ENCODE results near the gene LY9.

LY9 gene

DNA sequence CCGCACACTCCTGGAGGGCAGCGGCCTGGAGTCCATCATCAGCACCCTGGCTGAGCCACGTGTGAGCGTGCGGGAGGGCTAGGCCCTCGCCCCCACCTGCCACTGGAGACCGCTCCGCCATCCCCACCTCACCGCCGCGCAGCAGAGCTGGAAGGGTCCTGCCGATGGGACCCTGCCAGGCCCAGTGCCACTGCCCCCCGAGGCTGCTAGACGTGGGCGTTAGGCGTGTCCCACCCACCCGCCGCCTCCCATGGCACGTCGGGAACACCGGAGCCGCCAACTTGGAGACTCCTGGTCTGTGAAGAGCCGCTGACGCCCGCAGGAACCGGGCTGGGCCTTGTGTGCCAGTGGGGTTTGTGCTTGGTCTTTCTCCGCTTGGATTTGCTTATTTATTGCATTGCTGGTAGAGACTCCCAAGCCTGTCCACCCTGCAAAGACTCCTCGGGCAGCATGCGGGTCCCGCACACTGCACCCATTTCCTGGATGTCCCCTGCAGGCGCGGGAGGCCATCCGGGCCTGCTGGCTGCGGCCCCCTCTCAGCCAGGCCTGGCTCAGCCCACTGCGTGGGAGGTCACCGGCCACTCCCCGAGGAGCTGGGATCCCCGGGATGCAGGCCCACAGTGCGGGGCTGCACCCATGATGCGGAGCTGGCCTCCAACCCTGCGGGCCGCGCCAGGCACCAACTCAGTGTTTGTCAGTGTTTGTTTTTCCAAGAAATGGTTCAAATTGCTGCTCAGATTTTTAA lies 6.0 kb downstream of the LY9 start:
- no peak for DNase-seq

DNA sequence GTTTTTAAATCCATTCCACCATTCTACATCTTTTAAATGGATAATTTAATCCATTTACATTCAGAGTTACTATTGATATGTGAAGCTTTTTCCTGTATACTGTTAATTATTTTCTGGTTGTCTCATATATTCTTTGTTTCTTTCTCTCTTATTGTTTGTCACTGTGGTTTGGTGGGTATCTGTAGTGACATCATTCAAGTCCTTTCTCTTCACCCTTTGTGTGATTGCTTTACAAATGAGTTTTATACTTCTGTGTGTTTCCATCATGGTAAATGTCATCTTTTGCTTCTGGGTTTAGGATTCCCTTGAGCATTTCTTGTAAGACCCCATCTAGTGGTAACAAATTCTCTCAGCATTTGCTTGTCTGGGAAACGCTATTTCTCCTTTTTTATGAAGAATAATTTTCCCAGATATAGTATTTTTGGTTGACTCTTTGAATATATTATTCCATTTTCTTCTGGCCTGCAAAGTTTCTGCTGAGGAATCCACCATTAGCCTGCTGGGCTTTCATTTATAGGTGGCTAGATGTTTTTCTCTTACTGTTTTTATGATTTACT lies 10.2 kb downstream of the LY9 start:
- no peak for DNase-seq

DNA sequence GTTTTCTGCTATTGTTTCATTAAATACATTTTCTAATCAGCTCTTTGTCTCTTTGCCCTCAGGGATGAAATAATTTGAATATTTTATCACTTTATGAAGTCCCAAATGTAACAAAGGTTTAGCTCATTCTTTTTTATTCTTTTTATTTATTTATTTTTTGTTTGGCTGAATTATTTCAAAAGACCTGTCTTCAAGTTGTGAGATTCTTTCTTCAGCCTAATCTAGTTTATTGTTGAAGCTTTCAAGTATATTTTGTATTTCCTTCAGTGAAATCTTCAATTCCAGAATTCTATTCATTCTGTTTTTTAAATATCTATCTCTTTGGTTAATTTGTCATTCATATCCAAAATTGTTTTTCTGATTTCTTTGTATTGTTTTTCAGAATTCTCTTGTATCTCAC lies 10.8 kb downstream of the LY9 start:
- DNase-seq: no peak

DNA sequence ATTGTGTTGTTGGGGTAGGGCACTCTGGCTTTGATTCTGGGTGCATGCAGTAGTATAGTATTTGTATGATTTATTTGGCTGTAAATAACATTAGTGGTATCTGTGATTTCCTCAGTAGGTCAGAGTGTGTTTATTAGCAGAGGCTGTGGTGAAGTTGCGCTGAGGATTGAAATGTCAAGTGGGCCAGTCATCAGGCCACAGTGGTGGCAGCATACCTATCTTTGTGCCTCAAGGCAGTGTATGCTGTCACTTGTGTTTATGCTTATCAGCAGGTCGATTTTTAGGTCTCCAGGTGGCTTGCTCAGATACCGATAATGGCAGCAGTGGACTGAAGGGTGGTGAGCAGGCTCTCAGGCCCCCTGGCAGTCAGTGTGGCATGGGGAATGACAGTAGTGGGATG lies 11.3 kb downstream of the LY9 start:
- DNase-seq: no peak

DNA sequence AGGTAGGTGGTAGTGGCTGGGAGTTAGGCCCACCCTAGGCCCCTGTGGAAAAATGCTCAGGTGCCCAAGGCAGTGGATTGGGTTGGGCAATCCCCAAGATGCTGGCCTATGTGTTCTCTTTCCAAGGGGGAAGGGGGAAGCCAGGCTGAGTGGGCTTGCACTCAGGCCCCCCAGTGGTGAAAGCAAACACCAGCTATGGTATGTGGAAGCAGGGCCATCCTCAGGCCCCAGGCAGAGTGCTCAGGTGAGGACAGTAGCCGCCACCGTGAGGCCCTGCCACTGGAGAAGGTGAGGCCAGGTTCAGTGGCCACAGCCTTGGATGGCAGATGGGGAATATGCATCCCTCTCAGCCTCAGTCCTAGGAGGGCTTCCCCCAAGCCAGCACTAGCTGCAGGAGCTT lies 11.8 kb downstream of the LY9 start:
- no peak for DNase-seq

DNA sequence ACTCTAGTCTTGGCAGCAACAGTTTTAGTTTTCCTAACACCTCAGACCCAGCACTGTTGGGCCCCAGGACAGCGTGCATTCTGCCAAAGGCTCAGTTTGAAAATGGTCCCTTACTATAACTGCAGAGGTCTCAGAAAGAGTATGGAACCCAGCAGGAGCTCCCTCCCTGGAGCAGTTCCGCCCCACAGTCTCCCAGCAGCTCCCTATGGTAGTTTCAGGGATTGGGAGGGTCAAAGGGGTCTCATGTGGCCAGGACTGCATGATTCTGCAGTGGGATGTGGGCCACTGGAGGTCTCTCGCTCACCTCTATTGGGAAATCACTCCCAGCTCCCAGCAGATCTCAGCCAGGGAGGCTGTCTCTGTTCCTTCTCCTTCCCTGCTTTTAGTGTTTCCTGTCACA lies 12.3 kb downstream of the LY9 start:
- no peak for DNase-seq

DNA sequence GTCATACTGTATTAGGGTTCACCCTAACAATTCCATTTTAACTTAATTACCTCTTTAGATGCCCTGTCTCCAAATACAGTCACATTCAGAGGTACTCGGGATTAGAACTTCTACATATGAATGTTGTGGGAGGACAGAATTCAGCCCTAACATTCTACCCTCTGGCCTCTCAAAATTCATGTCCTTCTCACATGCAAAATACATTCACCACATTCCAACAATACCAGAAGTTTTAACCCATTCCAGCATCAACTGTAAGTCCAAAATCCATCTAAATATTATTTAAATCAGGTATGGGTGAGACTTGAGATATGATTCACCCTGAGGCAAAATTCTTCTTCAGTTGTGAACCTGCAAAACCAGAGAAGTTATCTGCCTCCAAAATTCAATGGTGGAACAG lies 14.5 kb downstream of the LY9 start:
- DNase-seq: no peak

DNA sequence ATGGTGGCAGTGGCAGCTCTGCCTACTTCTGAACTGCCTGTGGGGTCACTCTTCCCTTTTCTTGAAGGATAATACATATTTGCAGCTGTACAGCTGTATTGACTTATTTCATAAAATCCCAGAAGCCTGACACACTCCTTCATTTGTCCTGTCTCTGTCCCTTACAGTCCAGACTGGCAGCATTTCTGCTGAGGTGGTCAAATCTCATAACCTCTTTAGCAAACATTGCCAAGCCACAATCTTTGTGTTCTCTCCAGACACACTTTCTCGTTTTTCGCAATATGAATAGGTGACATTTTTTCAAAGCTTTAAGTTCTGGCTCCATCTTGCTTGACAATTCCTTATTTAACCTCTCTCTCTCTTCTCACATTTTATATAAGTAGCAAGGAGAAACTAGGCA lies 15.2 kb downstream of the LY9 start:
- no peak for DNase-seq

DNA sequence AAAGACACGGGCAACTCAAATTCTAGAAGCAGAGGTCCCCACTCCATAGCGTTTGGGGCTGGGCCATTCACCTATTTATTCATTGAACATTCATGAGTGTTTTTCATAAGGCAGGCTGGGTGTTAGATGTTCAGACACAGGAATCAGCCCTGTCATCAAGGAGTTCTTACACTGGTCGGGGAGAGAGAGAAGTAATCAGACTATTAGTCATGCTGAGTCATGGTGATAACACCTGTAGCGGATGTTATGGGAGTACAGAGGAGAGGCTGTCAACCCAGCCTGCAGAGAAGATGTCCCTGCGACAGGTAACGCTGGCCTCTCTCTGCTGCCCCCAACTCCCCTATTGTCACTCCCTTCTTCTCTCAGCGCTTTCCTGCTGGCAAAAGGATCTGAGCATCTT lies 17.2 kb downstream of the LY9 start:
- DNase-seq: peak in 1 of 5 donors; percentile 69

DNA sequence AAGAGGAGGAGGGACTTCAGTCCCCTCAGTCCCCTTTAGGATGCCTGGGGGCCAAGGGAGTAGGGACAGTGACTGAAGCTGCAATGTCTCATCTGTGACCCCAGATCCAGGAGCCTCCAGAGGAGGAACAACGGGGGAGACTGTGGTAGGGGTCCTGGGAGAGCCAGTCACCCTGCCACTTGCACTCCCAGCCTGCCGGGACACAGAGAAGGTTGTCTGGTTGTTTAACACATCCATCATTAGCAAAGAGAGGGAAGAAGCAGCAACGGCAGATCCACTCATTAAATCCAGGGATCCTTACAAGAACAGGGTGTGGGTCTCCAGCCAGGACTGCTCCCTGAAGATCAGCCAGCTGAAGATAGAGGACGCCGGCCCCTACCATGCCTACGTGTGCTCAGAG lies 18.3 kb downstream of the LY9 start:
- no peak for DNase-seq

DNA sequence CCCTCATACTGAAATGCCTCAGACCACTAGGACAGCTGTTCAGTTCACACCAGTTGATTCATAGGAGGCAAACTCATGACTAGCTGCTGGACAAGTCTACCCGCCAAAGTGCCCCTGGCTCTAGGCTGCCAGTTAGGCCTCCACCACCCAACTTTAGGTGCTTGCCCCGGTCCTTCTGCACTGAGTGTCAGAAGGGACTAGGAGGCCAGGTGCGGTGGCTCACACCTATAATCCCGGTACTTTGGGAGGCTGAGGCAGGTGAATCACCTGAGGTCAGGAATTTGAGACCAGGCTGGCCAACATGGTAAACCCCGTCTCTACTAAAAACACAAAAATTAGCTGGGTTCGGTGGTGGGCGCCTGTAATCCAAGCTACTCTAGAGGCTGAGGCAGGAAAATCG lies 18.9 kb downstream of the LY9 start:
- no peak for DNase-seq

DNA sequence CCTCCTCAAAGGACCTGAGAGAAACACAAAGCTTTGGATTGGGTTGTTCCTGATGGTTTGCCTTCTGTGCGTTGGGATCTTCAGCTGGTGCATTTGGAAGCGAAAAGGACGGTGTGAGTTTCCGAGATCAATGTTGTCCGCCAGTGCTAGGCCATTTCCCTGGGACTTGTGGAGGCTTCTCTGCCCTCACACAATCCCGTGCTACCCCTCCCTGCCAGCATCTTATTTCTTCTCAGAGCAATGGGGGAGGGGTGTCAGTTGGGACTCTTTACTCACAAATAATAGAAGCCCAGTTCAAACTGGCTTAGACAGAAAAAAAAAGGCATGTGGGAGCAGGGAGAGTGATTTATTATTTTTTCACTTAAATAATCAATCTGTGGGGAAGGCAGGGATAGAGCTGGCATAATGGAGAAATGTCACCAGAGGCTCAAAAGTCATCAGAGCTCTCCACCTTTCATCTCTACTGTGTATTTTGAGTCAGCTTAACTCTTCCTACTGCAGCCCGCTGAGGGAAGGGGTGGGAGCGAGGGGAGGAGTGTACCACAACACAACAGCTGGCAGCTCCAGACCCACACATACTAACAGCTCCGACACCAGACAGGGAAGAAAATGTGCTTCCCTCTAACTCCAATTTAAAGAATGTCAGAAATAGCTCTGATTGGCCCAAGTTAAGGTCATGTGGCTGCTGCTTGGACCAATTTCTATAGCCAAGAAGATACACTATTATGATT lies 22.4 kb downstream of the LY9 start:
- no peak for DNase-seq

DNA sequence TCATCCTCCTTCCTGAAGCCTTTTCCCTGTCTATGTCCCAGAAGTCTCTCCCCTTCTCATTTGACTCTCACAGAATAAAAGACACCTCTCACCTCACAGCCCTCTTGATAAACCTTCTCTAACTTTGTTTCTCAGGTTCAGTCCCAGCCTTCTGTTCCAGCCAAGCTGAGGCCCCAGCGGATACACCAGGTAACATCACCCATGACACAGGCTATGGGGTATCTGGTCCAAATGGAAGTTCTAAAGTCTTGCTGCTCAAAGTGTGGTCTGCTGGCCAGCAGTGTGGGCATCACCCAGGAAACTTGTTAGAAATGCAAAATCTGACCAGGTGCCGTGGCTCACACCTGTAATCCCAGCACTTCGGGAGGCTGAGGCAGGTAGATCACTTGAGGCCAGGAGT lies 23.2 kb downstream of the LY9 start:
- no peak for DNase-seq

DNA sequence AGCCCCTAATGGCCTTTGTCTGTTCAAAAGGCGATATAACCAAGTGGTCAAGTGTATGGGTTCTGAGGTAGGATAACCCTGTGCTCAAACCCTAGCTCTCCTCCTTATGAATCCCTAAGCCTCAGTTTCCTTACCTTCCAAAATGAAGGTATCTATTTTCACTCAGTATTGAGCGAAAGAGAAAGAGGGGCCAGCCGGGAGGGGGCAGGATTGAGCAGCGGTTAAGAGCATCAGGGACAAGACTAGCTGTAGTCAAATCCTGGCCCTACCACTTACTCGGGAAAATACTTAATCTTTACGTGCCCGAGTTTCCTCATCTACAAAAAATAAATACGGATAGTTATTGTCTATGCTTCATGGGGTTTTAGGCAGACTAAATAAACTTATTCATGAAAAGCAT lies 25.7 kb downstream of the LY9 start:
- no peak for DNase-seq

DNA sequence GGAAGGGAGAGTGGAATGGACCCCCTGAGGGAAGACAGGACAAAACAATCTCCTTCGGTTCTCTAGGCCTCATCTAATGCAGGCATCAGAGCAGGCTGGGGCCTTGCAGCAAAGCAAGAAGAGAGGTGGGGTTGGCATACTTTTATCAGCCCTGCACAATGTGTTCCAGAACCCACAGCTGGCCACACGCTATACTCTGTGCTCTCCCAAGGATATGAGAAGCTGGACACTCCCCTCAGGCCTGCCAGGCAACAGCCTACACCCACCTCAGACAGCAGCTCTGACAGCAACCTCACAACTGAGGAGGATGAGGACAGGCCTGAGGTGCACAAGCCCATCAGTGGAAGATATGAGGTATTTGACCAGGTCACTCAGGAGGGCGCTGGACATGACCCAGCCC lies 27.3 kb downstream of the LY9 start:
- no peak for DNase-seq

DNA sequence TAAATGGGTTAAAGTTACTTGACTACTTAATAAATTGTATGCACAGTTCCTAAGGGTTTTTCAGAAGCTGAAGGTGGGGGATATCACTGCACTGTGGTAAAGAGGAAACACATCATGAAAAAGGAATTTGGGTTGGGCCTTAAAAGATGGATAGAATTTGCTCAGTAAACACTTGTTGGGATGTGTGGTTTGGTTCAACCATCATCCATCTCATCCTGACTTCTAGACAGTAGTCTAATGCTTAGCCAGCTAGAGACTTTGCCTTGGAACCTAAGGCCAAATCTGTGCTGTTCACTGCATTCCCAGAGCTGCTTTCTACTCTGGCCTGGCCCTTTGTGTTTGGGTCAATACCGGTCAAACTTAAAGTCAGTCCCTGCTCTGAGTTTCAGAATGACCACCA lies 30.6 kb downstream of the LY9 start:
- DNase-seq: no peak

DNA sequence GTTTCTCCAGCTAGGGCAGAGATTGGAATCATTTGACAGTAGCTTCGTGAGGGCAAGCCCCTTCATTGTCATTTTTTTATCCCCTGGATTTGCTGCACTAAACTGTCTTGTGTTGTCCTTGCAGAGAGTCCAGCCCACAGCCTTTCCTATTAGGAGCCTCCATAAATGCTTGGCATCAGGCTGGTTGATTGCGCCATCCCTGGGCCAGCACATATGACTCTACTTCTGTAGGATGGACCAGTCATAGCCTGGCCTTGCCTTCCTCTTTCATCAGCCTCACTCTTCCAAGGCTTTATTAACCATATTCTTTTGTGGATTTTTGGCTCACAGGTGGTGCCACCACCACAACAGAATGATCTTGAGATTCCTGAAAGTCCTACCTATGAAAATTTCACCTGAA lies 31.4 kb downstream of the LY9 start:
- DNase-seq: no peak

DNA sequence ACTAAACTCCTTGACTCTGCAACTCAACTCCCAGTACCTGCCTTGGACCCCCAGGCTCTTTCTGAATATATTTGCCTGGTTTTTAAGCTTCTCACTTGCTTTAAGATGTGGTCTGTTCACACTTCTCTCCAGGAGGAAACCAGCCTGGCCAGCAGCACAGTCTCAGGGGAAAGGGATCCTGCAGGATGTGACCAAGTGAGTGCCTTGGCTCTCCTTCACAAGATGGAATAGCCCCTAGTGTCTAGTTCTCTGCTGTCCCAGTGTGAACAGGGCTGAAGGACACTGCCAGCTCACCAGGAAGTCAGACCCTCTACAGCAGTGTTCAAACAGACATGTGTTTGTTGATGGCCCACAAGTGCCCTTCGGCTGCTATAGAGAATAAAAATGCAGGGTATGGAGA lies 33.8 kb downstream of the LY9 start:
- DNase-seq: no peak

DNA sequence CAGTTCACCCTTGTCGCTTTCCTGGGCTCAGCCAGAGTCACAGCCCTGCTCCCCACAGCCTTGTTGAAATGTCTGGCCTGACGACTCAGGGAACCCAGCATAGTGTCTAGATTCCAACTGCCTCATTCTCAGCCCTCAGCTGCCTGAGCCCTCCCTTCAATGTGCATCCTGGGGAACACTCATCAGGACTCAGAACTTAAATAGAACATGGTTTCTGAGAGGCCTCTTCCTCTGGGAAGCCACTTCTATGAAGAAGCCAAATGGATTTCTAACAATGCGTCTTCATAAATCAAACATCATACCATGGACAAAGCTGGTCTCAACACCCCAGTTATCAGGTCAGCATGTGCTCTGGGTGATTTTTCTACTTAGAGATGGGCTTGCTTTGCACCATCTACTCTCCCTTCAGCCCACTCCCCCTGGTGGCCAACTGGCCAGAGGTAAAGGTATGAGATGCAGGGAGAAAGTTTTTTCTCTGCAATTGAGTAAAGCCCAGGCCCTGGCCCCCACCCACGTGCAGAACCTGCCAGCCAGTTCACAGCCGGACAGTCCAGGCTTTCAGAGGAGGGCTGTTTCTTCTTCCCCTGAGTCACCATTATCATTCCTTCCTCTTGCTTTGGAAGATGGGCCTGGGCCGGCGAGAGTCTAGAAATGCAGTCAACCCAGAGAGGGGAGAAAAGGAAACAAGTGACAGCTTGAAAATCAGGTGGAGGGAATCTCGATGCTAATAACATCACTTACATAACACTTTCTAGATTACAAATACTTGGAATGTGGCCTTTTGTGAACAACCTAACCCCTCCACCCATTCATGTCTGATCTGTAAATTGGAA lies 34.6 kb downstream of the LY9 start:
- DNase-seq: peak; percentile 31 to 72 (median 61)

DNA sequence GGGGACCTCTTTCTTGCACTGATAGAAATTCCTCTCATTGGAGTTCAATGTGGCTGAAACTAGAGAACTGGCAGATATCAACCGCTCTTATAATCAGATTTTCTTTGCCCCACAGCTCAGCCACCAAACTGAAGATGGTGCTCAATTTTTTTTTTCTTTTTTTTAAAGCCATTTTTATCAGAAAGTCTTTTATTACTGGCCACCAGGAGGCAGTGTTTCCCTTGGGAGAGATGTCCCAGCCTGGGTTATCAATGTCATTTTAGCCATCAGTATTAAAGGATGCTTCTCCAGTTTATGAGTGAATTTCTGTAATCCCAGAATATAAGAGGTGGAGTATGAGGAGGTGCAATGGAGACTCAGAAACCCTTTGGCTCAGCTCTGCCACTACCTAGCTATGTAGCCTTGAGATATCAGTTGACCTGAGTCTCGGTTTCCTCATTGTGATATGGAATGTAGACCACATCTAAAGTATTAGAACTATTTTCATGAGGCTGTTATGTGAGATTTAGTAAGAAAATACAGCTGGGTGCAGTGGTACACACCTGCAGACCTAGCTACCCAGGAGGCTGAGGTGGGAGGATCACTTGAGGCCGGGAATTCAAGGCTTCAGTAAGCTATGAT lies 39.1 kb downstream of the LY9 start:
- DNase-seq: peak in 3 of 5 donors; percentile 29 to 71 (median 35)

DNA sequence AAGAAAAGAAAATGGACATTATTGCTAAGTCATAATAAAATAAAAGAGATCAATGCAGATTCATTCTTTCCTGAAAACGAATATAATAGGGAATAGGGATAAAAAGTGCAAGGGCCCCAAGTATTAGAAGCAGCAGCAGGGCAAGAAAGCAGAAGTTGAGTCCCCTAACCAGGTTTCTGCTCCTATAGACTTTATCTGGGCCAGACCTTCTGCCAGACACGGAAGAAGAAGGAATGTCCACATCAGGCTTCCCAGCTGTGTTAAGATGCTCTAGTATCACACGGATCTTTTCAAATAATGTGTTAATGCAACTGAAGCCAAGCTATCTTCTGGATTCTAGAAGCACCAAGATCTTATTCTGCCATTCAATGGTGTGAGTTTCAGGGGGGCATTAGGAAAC lies 39.8 kb downstream of the LY9 start:
- DNase-seq: no peak

DNA sequence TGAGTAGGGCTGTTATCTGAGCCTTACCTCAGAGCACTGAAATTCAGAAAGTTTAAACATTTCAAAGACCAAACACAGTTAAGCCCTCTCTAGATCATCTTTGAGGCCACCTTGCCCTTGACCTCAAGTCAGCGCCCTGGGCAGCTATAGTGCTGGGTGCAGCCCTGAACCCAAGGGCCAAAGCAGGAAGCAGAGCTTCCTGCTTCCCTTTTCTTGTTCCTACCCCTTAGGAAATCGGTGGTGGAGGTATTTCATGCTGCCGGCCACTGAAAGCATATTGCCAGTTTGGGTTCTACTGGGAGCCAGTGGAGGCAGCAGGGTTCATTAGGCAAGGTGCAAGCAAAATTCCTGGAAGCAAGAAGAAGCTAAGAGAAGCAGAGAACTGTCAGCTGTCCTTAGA lies 40.6 kb downstream of the LY9 start:
- peak in 1 of 5 donors; percentile 15 for DNase-seq

DNA sequence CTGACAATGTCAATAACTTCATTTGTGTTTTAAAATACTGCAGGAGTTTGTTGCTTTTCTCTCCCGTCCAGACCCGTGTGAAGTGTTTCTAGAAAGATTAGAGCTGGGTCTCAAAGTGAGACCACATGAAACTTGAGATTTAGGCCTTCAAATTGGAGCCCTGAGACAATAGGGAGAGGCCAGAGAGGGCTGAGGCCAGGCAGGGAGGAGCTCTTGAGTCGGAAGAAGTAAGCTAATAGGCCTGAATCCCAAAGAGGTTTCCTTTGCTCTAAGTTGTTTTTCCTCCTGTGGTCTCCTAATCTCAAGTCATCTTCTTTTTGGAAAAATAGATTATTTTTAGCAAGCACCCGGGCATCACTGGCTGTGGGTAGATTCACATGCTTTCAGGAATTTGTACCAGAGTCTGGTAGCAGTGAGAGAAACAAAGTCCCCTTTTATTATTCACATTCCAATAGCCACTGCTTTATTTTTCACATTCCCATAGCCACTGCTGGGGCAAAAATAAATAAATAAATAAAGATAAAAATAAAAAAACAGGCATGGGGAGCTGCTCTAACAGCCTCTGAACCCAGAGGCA lies 41.1 kb downstream of the LY9 start:
- no peak for DNase-seq

All from T-helper 1 cell (primary cell).